Activated T-cell treated with anti-CD3 and anti-CD28 coated beads, Interleukin-2, amount 50 U/mL, for 1 hour (primary cell): ENCODE measurements around the gene THADA.
"Not testable (repeated sequence)": the region's sequence is repeated elsewhere in the genome, so short reads cannot be mapped to it uniquely, and the experiment has no call there.

Experiments
- DNase-seq: peaks from one replicate; pipeline ENCODE4 v3.0.0-alpha.2; 2020

THADA gene

DNA sequence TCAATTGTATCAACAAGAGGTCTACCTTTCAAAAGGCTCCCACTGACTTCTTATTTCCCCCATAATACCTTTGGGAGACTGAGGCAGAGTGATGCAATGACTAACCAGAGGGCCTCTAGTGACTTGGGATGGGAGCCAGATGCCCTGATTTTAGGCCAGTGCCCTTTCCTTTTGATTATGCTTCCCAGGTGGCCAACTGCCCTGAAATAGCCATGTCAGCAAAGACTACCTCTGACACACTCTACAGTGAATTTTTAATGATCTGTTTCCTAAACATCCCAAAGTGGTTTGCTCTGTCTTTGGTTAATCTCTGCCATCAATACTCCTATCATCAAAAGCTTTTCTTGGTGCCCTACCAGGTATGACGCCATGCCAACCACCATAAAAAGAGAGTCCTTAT lies 303.5 kb downstream of the THADA start:
- DNase-seq: no peak

DNA sequence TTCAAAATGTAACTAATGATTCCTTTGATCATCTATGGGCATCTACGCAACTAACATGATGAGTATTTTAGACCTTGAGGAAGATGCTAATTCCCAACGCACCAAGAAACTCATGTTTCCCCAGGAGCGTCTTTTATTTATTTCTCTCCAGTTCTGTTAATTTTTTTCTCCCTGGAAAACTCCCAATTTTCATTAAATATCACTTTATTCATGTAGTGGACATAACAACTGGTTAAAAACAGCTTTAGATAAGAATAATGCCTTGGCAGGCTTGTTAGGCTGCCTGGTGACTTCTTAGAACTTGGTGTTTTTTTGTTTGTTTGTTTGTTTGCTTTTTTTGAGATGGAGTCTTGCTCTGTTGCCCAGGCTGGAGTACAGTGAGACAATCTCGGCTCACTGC lies 306.5 kb downstream of the THADA start:
- no peak for DNase-seq

DNA sequence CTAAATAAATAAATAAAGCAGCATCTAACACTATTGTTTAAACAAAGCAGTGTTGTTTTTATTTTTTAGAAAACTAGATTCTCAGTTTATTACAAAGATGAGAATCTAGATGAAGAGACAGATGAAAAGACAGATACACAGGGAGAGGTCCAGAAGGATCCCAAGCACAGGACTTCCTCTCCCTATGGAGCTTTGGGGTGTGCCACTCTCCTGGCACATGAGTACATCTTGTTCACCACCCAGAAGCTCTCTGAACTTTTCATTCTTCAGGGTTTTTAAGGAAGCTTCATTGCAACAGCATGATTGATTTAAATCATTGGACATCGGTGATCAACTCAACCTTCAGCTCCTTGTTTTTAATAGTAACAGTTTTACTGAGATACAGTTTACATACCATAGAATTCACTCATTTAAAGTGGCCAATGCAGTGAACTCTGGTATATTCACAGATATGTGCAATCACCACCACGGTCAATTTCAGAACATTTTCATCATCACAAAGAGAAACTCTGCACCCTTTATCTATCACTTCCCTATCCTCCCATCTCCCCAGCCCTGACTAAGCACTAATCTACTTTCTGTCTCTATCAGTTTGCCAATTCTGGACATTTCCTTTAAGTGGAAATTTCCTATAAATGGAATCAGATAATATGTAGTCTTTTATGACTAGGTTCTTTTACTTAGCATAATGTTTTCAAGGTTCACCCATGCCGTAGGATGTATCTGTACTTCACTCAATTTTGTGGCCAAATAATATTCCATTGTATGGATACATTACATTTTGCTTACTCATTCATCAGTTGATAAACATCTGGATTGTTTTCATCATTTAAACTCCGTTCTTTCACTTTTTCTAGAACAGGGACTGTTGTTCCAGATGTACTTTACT lies 307.2 kb downstream of the THADA start:
- no peak for DNase-seq

DNA sequence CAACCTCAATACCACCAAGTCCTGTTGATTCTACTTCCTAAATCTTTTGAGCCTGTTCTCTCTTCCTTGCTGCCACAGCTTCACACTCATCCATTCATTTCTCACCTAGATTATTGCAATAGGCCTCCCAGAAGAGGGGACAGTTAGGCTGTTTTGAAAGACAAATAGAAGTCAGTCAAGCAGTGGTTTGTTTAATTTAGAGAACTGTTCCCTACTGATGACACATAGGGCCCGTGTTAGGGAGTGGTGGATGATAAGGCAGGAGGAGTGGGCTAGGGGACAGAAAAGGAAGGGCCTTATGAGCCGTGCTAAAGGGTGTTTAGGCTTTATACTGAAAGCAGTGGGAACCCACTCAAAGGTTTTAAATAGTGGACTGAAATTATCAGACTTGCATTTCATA lies 309.9 kb downstream of the THADA start:
- no peak for DNase-seq

DNA sequence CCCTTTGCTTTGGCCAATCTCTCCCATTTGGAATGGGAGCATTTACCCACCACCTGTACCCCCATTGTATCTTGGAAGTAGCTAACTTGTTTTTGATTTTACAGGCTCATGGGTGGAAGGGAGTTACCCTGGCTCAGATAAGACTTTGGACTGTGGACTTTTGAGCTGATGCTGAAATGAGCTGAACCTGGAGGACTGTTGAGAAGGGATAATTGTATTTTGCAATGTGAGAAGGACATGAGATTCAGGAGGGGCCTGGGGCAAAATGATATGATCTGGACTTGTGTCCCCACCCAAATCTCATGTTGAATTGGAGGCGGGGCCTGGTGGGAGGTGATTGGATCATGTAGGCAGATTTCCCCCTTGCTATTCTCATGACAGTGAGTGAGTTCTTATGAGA lies 310.9 kb downstream of the THADA start:
- no peak for DNase-seq

DNA sequence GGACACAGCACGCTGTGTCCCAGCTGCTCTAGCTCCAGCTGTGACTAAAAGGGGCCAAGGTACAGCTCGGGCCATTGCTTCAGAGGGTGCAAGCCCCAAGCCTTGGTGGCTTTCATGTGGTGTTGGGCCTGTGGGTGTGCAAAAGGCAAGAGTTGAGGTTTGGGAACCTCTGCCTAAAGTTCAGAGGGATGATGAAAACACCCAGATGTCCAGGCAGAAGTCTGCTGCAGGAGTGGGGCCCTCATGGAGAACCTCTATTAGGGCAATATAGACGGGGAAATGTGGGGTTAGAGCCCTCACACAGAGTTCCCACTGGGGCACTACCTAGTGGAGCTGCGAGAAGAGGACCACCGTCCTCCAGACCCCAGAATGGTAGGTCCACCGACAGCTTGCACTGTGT lies 311.5 kb downstream of the THADA start:
- not testable (repeated sequence) for DNase-seq

DNA sequence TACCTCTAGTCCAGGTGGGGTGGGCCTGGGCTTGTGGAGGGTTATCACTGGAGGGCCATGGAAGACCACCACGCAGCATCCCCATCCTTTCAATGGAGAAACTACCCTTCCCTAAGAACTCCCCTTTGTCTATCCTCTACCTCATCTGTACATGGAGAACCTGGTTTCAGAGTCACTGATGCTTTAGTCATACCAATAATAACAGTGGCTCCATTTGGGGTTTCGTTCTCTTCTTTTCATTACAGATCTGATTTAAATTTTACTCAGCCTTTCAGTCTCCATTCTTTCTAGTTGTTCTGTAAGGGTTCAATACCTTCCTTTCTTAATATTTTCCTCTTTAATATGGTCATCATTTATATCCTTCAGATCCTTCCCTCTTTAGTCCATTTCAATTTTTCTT lies 314.8 kb downstream of the THADA start:
- no peak for DNase-seq

DNA sequence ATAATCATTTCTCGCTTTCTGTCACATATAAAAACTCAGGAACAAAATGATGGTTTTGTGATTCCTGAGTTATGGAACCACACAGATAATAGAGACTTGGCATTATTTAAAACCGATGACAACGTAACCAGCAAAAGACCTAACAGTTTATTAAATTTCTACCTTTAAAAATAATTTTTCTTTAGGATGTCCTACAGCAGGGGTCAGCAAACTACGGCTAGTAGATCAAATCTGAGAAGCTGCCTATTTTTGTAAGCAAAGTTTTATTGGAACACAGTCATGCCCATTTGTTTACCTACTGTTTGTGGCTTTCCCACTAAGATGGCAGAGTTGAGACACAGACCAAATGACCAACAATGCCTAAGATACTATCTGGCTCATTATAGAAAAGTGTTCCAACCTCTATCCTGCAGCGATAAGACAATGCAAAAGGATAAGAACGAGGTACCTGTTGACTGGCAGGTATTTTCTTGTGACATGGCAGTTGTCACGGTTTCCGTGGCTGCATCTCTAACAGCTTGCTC lies 316.5 kb downstream of the THADA start:
- no peak for DNase-seq

DNA sequence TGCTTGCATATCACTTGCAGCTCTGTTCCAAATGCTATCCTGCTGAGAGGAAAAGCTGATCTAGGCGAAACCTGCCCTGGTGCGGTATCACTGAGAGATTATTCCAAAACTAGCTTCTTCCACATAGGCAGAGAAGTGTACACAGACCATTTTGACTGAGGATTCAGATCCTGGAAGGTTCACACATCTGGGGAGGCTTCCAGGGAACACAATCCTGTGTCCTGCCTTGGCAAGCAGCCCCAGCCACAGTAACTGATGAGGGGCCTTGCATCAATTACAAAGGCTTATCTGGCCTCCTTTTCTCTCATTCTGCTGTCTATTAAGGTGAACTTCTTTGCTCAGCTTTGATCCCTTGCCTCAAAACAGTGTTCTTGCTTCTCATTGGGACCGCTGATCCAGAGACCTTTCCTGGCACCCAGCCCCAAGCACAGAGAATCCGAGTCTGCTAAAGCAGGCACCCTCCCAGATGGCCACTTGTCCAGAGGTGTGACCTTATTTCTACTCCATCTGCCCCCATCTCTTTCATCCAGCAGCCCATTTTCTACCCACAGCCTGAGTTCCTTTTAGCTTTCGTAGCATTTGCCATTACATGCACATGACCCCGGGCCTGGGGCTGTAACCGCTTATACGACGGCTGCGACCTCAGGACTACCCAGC lies 317.1 kb downstream of the THADA start:
- no peak for DNase-seq

DNA sequence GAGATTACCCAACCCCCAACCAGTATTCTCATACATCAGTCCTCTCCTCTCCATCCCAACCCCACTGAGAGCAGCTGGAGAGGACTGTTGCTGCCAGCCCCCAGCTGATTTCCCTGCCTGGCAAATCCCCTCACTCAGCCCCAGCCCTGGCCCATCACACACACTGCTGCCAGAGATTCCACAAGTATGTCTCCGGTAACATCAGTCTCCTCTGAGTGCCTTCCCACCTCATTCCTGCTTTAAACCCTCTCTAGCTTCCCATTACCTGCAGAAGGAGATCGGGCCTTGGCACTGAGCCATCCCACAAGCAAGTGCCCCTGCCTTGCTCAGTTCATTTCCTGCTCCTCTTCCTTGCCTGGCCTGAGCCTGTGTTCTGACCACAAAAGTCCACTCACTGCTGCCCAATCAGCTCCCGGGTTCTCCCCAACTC lies 318.9 kb downstream of the THADA start:
- no peak for DNase-seq

DNA sequence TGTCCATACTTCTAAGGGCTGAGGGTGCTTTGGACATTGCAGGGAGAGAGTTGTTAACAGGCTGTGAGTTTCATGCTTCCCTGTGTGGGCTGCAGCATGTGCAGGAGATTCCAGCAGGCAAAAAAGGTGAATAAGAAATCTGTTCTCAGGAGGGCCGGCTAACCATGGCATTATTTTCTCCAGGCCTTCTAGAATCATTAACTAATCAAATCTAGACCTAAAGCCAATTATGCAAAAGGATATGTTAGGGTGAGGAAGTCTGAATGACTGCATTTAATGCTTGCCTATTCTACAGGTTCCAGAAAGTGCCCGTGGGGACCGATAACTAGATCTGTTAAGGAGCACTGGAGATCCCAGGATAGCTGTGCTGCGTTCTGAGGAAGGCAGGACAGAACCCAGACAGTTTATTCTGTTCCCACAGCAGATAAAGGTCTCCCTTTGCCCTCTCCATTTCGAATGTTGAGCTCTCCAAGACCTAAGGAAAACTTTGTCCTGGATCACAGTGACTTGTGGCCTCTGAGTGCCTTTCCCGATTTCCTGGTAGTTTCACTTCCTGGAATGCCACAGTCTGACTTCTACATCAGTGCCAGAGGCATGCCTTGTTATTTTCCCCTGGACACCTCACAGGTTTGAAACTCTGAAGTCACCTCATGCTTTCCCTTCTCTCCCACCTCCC lies 319.4 kb downstream of the THADA start:
- DNase-seq: no peak

DNA sequence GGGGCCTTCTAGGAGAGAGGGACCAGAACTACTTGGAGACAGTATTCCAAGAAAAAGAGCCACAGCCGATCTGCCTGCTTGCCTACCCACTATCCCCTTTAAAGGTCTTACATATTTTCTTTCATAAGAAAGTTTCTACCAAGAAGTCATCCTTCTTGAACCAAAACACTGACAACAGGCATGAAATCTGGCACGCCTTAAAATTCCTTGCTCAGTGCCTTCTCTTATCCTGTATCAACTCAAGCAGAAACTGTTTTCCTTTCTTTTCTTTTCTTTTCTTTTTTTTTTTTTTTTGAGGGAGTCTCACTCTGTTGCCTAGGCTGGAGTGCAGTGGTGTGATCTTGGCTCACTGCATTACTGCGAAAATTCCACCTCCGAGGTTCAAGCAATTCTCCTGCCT lies 321.1 kb downstream of the THADA start:
- no peak for DNase-seq

DNA sequence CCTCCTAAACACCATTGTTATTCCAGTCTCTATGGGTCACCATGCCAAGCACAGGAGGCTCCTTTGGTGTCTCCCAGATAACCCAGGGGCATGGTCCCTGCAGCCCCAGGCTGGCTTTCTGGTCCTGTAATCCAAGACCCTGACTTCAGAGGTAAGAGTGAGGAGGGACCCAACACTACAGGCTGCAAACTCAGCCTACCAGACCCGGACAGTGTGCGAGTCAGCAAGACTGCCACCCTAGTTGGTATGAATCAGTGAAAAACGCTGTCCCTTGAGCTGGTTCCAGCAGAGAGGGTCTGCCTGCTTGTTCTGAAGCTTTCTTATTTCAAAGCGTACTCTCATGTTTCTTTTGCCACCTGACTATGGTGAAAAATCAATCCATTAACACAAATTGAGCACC lies 321.8 kb downstream of the THADA start:
- no peak for DNase-seq

DNA sequence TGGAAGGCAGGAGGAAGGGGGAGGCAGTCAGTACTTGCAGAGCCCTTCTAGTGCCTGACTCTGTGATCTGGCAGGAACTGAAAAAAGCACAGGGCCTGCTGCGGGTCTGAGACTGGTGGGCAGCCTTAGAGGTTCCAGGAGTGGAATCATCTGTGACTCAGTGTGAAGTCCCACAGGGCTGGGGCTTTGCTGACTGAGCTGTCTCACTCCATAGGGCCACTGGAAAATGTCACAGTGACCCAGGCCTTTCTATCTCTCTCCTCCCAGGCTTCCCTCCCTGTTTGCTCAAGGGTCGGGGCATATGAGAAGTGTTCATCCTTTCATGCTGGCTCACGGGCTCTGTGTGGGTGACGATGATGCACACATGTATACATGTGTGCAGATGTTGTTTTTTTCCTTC lies 322.3 kb downstream of the THADA start:
- no peak for DNase-seq

DNA sequence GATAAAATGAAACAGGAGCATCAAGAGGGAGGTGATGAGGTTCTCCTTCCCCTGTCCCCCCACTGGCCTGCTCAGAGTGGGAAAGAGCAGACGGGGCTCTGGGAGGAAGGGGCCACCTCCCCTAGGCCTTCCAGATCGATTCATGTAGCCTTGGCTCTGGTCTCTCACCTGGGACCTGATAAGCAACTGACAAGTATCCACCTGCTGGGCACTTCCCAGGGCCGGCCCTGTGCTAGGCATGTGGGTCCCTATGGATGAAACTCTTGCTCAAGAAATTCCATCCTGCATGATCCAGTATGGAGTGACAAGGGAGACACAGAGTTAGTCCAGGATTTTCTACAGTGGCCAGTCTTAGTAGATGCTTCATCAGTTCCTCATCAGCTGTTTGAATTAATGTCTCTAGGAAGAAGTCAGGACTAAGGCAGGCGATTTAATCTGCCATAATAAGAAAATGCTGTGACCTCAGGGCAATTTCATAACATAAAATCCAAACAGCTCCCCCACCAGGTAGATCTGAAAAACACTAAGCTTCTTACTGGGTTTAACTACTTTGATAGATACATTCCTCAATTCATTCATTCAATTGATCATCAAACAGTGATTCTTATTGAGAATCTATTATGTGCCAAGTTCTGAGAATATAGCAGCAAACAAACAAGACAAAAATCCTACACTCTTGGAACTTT lies 324.8 kb downstream of the THADA start:
- DNase-seq: no peak

DNA sequence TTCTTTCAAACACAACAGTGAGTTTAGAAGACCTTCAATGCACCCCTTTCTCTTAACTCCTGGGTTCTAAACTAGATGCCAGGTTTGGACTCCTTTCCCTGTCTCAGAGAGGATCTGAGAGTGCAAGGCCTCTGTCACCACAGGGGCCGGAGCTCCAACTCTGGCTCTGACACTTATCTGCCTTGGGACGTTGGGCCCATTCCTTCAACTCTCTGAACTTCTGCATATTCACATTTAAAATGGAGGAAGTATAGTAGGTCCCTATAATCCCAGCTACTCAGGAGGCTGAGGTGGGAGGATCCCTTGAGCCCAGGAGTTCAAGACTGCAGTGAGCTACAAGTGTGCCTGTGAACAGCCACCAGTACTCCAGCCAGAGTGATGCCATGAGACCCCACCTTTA lies 325.4 kb downstream of the THADA start:
- no peak for DNase-seq

DNA sequence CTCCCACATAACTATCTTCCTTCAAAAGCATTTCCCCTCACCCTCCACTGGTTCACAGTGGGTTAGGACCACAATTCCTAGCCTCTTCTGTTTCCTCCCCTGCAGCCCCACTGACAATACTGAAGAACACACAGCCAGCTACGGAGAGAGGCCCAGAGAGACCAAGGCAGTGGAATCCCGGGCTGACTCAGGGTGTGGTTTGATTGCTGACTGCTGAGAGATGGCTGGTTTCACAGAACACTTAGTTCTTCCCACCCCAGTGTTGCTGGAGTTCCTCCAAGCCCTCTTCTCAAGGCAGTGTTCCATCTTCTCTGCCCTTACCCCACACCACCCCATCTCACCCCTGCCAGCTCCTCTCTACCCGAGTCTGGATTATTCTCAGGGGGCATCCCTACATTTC lies 326.1 kb downstream of the THADA start:
- DNase-seq: no peak

DNA sequence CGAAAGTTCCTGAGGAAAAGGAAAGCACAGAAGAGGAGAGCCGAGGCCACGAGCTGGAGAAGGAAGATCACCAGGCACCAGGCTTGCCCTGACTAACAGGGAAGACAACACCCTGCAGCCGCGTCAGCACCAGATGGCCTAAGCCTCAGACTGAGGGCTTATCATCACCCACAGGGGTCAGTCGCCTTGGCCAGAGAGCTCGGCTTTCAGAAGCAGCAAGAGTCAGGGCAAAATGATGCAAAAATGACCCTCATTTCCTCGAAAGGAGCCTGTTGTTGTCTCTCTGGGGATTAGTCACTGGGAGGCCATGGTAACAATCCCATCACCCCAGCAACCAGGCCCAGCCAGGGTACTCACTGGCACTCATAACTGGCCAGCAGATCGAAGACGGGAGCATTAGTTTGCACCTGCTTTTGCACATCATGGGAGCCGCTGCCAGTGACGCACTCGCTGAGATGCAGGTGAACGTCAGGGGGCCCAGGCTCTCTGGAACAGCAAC lies 326.7 kb downstream of the THADA start:
- DNase-seq: no peak

DNA sequence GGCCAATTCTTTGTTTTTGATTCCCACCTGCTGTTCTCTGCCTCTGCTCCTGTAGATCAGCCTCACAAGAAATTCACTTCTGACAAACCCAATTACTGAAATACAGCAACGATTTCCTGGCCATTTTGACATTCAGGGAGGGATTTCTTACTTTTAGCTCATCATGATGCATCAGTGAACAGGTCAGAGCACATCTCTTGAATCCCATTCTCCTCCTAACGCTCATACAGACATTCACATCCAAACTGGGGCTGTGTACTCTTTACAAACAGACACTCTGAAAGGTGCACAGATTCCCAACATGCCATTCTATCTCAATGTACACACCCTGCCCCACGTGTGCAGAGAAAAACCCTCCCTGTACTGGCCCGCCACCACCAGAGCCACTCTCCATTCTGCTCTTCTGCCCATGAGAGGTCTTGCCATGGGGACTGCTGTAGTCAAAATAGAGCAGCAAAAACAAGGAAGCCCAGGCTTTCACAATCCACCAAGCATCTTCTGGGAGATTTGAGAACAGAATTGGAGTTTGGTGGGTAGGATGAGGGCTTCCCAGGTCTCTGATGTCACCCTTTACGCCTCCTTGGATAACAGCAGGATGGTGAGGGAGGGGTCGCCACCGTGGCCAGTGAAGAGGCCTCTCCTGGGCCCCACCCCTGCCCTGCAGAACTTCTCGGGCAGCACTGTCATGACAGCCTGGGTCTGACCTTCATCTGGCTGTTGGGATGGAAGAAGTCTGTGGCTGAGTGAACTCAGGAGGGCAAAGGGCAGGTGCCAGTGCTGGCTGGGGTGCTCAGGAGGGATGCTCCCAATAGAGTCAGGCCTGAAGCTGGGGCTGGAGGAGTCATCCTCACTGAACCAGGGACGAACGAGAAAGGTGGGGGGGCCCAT lies 327.5 kb downstream of the THADA start:
- no peak for DNase-seq

DNA sequence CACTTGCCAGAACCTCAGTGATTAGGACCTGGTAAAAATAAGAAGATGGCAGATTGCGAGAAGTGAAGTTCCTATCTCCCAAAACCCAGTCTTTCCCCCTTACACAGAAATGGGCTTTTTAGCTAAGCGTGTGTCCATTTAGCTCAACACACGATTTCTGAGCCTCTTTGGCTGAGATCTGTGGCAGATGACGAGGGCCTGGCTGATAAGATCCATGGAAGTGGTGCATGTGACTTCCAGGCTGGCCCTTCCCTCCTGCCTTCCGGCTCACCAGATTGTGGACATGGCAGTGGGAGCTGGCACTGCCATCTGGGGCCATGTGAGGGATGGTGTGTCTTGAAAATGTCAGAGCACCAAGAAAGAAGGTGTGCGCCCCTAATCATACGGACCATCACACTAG lies 328.5 kb downstream of the THADA start:
- DNase-seq: no peak

DNA sequence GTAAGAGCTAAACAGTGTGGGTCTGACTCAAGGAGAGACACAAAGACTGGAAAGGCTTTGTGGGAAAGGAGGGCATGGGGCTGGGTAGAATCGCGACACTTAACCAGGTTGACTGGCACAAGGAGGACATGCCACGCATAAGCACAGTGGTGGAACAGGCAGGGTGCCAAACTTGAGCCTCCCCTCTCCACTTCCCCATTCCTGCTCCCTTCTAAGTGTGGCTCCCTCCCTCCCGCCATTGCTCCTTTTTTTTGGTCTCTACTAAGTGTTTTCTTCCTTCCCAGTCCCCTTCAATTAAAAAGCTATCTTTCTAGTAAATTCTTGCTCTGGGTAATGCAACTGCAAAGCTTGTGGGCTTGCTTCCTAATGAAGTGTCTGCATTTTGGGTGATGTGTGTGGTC lies 329.1 kb downstream of the THADA start:
- no peak for DNase-seq

DNA sequence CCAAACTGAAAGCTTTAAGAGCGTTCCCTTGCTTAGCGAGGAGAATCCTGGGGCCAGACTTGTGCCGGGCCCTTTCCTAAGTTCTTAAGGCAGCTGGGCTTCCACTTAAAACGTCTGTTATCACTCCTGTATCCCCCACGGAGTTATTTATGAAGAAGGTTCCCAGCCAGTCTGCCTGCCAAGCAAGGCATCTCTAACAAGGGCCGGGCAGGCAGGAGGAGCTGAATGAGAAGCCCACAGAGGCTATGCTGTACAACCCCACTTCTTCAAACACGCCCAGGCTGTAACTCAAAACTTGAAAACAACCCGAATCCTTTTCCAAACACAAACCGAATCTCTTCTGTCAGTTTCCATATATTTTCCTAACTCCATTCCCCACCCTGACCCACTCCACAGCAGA lies 330.4 kb downstream of the THADA start:
- no peak for DNase-seq
